NCI-H748 treated with DMSO at 0.1 percent for 48 hours (cell line): ENCODE measurements around the gene MAP3K7CL.
"Not testable (repeated sequence)": the region's sequence is repeated elsewhere in the genome, so short reads cannot be mapped to it uniquely, and the experiment has no call there.

Experiments
- DNase-seq: peaks from one replicate; lab custom pipeline; 2025; lab: John Stamatoyannopoulos, UW

MAP3K7CL gene

DNA sequence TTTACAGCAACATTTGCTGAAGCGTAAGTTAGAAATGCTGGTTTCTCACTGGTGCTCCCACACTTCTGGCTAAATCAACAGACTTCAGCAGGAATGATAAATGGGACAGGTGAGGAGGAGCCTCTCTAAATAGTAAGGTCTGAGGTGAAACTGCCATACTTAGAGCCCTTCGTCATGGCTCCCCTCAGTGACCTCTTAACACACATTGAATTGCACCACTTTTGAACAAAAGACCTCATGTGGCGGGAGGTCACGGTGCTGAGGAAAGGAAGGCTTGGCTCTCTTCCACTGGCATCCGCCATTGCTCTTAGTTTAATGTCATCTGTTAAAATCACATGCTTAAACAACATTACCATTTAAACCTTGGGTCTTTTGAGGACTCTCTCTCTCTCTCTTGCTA, 3.4 kb downstream of the MAP3K7CL start:
- no peak for DNase-seq

DNA sequence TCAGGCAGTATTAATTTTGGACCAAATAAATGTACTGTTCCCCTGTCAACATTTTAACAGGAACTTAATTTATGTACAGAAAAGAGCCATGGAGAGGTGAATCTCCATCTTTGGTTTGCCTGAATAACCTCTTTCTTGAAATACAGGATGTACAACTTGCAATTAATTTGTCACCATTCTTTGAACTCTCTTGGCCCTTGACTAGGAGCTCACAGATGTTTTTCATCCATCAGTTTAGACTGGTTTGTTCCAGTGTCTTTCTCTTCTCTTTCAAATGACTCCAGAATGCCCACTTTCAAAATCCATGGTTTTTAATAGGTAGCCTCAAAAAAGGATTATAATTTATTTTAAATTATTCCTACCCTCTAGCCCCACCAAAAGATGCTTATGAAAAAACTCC, 5.0 kb downstream of the MAP3K7CL start:
- DNase-seq: no peak

DNA sequence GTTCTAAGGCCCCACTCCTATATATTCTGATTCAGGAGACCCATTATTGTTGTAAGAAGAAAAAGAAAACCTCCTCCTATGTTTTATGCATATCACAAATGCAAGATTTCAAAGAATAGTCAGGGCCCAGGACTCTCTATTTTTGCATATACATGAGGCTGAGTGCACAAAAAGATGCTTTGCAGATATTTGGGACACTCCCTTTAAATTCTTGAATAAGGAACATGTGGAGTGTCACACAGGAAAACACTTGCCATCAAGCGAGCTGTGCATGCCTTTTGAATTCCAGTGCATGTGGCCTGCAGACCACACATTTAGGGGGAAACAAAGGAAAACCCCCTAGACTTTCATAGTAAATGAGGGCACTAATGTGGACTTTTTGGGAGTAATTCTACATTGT, 5.6 kb downstream of the MAP3K7CL start:
- DNase-seq: no peak

DNA sequence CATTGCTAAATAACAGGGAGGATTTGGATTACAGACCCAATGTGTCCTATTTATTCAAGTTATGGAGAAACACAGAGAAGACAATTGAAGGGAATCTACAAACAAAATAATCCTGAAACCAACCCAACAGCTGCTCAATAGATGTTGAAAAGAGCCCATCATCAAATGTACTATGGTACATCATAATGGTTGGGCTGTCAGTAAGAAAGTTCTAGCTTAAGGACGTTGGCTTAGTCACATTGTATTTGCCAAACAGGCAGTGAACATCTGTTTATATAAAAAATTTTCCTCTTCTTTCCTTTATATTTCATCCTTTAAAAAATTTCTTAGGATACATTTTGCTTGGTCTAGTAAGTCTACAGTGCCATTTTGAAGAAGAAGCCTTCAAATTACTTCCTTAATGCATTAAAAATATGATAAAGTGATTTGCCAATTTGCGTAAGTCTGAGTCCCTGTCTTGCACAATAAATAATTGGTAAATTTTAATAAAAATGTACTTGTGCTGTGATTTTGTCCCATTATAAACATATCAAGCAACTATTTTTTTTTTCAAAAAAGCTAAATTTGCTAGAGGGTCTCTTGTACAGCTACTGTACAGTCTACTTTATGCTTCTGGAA, 14.4 kb downstream of the MAP3K7CL start:
- DNase-seq: no peak

DNA sequence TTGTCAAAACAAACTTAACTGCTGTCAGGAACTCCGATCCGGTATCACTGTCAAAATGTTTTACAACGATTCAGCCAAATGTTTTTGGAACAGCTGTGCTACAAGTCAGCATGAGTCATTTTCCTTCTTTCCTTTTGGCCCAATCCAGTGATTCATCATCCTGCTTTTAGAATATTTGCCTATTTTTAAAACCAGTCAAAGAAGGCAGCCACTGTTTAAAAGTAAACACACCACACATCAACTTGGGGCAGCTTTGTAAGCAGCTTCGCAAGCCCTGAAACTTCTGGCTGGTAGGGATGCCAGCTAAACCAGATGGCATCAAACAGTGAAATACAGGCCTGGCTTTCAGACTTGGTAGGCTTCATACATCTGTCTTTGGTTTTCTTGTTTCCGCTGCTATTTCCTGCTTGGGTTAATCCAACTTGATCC, 14.9 kb downstream of the MAP3K7CL start:
- DNase-seq: no peak

DNA sequence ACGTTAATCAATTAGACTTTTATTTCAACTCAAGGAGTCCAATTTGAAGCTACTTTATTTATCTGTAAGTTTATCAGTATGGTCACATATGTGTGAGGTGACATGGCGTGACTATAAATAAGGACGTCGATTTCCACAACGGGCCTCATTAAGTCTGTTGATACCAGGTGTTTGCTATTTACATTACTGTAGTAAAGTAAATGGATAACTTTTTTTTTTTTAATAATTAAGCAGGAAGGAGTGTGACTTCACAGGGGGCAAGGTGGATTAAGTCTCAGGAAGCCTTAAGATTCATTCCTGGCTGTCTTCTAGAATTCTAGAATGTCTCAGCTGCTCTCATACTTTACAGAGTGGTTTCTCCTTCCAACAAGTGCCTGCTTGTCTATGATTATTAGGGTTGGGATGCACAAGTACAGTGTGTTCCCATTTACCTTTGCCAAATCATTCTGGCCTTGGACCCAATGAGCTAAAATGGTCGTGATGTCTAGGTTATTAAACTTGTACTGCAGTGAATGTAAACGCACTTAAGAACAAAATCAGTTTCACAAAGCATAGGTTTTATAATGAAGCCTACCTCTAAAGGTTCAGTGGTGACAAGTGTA, 15.5 kb downstream of the MAP3K7CL start:
- DNase-seq: no peak

DNA sequence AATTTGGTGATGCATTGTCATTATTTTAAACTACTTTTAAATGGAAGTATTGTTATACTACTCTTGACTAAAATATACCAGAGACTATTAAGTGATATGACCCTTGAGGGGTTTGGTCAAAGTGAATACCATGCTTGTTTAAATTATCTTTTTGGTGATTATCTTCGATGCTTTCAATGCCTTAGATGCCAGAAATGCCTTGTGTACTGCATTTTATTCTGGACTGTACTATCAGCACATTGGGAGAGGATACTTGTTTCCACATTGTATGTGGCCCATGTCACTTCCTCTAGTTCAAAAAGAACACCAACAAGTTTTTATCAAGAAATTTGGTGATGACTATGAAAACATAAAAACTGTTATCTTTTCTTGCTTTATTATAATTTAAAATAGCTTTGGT, 16.3 kb downstream of the MAP3K7CL start:
- no peak for DNase-seq

DNA sequence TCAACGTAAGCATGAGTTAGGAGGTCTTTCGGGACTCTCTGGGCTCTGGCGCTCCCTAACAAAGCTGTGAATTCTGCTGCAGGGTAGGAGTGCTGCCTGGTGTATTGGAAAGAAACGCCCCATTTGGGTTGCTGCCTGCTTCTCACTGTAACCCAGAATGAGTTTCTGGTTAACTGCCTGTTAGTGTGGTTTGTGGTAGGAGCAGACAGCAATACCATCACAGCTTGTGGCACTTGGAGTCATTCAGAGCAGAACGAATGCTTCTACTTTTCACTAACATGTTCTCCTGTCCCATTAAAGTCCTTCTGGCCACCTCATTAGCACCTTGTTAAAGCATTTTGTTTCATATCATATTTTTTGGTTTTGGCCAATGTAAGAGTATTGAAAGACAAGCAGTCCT, 18.1 kb downstream of the MAP3K7CL start:
- DNase-seq: no peak

DNA sequence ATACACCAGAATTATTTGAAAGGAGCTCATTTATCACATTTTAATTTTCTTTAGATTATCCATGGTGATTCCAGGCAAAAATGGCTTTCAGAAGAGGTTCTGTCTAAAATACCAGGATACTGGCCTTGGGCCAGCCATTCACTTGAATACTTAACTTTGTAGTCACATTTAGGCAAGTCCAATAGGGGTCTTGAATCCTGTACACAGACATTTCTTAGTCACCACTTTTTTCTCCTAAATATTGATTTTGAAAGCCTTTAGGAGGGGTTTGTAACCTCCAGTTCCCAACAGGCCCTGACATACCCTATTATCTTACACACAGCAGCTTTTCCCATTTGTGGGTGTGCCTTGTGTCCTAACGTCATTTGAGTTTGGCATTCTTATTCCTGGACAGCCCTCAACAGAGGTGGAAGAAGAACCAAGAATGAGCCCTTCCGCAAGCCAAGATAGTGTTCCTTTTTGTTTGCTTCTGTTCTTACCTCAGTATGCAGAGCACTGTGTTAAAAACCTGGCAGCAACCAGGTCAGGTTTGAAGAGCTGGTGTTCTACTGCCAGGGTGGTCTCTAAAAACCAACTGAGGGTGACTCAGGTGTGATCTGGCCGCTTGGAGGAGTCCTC, 19.5 kb downstream of the MAP3K7CL start:
- DNase-seq: no peak

DNA sequence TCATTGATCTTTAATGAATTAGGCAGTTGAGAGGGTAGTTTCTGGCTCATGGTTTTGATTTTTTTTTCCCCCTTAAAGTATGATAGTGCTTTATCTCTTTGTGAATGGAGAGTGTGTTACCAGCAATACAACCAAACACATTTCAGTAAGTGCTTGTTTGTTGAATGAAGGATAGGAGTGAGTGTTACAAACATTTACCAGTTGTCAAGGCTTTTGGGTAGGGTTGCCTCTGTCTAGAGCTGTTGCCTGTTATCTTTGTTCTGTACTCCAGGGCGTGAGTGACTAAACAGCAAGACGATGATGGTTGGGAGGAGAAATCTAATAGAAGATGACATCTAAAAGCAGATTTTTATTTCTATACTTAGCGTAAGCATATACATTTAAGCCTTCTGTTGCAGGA, 21.5 kb downstream of the MAP3K7CL start:
- DNase-seq: no peak

DNA sequence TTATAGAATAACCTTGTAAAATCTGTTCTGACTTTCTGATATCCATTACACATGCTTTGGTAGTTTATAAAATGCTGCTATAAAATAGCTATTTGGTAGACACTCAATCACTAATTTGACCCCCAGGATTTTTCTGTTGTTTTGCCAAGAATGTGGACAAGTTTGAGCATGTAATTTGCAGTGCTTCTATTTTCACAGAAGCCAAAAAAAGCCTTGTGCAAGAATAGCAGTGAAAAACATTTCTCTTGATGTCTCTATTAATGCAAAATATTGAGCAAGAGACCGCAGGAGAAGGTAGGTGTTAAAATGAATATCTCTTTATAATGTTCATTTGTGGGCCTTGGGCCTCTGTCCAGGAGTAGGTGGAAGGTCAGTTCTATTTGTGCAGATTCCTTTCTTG, 22.5 kb downstream of the MAP3K7CL start:
- no peak for DNase-seq

DNA sequence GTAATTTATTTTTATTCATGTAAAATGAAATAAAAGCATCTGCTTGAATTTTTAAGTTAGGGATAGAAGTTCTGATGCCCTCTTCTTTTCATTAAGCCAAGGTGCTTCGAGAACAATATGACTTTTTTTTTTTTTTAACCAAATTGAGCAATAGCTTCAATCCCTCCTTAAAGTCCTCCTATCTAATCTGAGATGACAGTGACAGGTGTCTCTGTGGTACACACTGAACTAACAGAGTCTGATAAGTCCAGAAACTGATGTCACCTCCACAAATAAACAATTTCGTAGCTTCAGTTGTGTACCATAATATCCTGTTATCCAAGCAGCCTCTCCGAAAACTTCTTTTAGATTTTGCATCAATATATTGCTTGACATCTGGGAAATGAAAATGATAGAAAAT, 23.8 kb downstream of the MAP3K7CL start:
- no peak for DNase-seq

DNA sequence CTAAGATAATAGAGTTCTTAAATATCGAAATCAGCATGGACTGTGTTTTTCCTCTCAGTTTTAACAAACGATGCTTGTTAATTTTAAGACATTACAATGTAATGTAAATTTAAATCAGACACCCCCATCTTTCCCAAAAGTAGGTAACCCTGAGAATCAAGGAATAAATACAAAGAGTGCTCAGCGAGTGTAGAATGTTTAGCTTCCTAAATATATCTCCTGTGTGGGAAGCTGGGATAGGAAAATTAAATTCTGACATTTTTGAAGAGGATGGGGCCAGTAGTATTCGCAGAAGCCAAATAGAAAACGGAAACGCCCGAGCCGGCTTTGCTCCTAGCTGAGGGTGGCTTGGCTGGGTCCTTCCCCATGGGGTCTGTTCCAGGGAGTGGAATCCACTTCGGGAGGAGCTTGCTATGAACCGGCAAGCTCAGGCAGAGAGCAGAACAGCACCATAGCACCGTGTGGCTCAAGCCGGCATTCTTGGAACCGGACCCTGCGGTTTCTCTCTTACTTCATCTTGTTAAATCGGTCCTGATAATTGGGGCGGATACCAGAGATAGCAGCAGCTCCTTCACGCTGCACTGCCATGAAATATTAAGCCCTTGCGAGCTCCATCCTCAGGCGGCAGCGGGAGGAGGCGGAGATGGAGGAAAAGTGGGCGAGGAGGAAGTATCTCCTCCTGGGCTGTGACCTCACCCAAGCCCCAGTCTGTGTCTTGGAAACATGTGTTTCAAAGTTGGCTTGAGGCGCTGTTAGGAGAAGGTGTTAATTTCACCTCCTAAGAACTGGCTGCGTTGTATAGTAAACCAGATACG, 24.9 kb downstream of the MAP3K7CL start:
- no peak for DNase-seq

DNA sequence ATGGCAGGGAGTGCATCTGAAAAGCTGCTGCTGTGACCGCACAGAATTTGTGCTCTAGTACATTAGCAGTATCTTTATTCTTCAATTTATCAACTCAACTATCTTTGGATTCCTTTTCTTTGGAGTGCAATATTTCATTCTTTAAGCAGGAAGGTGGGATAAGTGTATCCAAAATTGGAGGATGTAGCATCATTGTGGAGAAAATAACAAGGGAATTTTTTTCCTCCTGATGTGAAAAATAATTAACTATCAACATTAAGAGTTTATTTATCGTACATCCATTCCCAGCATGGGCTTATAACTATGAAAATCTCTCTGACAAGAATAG, 25.5 kb downstream of the MAP3K7CL start:
- DNase-seq: no peak

DNA sequence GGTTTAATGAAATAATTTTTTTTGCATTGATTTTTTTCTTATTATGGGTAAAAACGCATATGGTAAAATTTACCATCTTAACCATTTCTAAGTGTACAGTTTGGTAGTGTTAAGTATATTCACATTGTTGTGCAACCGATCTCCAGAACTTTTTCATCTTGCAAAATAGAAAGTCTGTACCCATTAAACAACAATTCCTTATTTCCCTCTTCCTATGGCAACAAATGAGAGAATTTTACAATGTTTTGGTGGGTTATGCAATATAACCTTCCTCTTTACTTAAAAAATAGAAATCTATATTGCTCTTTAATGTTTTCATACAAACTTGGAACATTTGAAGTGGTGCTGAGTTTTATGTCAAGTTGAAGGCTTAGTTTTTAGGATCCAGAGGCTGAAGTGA, 26.6 kb downstream of the MAP3K7CL start:
- DNase-seq: no peak

DNA sequence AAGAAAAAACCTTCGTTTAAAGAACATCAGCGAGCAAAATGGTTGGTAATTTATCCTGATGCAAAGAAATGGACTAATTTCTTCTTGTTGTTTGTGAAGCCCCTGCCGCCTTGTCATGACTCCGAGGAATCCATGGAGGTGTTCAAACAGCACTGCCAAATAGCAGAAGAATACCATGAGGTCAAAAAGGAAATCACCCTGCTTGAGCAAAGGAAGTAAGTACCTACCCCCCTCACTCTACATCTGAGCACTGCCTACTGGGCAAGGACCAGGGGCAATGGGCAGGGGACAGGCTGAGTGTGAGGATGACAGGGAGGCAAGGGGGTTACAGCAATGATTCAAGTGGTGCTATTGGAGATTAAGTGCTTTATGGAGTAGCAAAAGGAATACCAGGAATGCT, 29.4 kb downstream of the MAP3K7CL start:
- no peak for DNase-seq

DNA sequence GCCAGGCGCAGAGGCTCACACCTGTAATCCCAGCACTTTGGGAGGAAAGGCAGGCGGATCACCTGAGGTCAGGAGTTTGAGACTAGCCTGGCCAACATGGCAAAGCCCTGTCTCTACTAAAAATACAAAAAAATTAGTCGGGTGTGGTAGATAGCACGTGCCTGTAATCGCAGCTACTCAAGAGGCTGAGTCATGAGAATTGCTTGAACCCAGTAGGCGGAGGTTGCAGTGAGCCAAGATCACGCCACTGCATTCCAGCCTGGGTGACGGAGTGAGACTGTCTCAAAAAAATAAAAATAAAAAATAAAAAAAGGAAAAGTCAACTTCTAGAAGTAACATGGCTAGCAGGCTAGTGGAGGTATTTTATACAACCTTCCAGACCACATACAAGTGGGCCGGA, 32.4 kb downstream of the MAP3K7CL start:
- DNase-seq: not testable (repeated sequence)

DNA sequence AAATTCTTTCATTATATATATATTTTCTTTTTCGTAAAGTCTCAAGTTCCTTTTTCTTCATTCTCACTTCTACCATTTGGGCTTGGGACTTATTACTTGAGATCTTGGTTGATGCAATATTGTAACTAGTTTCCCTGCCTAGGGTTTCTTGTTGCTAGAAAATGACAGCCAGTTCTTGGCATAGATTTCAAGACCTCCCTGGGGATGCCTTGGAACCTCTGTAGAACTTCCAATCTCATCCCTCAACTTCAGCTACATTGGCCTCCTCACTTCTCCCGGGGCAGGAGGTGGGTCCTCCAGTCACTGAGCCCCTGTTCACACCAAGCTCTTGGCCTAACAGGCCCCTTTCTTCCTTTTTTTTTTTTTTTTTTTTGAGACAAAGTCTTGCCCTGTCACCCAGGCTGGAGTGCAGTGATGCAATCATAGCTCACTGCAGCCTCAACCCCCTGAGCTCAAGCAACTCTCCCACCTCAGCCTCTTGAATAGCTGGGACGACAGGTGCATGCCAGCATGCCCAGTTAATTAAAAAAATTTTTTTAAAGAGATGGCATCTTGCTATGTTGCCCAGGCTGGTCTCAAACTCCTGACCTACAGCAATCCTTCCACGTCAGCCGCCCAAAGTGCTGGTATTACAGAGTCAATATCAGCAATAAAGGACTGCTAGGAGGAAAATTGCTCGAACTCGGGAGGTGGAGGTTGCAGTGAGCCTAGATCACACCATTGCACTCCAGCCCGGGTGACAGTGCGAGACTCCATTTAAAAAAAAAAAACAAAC, 33.1 kb downstream of the MAP3K7CL start:
- DNase-seq: no peak

DNA sequence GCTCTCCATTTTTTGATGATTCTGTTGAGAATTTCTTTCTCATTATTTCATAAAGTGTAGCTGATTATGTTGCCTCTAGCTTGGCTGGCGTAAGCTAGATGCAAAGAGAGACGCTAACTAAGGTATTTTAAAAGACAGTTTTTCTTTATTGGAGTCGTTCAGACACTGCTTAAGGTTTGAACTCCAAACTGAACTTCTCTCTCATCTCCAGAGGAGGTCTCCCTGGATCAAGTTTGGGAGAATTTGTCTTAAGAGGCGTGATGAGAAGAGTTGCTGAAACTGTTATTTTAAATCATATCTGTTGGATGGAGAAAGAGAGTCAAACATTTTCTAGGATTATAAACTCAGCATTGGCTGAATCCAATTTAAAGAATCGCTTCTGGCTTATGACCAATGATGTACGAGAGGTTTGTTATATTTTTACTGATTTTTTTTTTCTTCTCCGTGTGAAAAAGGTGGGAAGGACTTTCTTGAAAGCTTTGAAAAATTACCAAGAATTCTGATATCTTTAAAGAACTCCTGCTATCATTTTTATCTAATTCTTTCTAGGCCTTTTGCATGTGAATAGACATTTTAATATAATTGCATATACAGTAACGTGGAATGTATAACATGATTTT, 34.0 kb downstream of the MAP3K7CL start:
- peak; percentile 37 for DNase-seq

DNA sequence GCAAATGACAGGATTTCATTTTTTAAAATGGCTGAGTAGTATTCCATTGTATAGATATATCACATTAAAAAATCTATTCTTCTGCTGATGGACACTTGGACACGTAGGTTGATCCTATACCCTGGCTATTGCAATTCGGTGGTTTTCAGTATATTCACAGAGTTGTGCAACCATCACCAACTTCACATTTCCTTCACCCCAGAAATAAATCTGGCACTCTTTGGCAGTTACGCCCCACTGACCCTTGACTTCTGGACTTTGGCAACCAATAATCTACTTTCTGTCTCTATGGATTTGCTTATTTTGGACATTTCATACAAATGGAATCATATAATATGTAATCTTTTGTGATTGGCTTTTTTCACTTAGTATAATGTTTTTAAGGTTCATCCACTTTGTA, 35.9 kb downstream of the MAP3K7CL start:
- no peak for DNase-seq

DNA sequence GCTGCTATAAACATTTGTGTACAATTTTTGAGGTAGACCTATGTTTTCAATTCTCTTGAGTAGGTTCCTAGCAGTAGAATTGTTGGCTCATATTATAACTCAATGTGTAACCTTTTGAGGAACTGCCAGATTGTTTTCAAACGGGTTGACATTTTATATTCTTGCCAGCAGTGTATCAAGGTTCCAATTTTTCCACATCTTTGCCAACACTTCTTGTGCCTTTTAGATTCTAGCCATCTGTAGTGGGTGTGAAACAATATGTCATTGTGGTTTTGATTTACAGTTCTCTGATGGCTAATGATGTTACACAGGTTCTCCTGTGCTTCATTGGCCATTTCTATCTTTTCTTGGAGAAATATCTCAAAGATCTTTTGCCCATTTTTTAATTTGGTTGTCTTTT, 36.4 kb downstream of the MAP3K7CL start:
- no peak for DNase-seq

DNA sequence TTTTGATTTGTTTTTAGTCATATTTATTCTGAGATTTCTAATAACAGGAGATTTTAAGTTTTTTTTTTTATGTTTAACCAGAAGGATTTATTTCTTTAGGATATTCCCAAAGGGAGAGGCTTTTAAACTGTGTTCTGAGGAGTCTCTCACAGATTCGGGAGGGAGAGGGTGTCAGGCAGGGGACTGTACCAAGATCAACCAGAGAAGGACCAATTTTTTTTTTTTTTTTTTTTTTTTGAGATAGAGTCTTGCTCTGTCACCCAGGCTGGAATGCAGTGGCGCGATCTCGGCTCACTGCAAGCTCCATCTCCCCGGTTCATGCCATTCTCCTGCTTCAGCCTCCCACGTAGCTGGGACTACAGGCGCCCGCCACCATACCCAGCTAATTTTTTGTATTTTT, 37.0 kb downstream of the MAP3K7CL start:
- DNase-seq: not testable (repeated sequence)
